HG03135 (cell line): ENCODE data around the gene KCNQ1.

Experiments used
- ATAC-seq: cut with Tn5 transposase; IDR thresholded peaks from one replicate; pipeline ENCODE4 v1.9.1; 2021; ENCODE audit warnings: mild to moderate bottlenecking, moderate library complexity; ENCODE audit not compliant: unreplicated experiment

Gene KCNQ1

DNA sequence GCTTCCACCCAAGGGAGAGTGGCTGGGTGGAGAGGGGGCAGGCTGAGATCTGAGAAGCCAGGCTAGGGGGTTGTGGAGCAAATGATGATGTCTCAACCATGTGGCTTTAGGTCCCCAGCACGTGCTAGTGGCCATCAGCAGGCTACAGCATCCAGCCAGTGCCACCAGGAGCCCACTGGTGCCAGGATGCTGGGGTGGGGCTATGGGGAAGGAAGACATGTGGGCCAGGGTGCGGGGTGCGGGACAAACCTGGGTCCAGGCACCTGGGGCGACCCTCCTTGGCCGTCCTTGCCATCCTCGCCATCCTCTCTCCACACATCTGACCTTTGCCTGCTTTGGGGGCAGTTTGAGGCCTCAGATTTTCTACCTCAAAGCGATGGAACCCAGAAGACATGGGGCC lies 104.3 kb downstream of the KCNQ1 start:
- no peak for ATAC-seq

DNA sequence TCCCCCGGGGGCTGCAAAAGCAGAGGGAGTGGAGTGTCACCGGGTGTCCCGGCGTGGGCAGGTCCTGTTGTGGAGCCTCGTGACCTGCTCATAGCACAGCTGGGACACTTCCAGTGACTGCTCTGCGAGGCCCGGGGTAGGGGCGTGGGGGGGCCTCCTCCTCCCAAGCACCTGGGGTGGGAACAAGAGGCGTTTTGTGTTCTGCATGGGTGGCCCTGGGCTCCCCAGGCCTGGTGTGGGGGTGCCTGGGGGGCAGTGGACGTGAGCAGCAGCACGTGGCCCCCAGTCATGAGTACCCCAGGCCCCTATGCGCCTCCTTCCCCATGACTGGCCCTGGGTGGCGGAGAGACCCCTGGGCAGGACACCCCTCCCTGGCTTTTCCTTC lies 104.7 kb downstream of the KCNQ1 start:
- ATAC-seq = no peak

DNA sequence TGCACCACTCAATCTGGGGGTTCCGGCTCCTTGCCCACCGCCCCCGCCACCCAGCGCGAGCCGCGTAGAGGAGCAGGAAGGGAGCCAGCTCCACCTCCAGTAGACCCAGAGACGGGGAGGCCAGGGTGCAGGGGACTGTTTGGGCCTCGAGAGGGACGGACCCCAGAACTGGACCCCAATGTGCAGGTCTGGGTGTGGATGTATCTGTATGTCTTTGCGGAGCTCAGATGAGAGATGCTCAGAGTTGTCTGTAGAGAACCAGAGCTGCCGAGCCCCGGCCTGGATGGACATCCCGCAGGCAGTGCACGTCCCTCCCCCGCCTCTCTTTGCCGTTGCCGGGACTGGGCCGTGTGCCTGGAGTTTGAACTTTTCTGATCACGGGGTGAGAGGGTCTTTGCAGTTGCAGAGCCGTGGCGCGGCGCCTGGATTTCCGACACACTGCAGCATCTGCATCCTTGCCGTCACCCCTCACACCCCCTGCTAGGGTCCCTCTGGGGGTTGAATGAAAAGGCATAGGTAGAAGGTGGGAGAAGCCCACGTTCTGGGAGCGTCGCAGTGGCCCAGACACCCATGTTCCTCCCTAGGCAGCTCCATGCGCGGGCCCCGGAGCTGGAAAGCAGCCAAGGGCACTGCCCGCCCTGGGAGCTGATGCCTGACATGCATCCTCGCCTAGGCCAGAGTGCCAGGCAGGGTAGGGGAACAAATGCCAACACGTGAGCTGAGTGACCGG lies 105.2 kb downstream of the KCNQ1 start:
- no peak for ATAC-seq

DNA sequence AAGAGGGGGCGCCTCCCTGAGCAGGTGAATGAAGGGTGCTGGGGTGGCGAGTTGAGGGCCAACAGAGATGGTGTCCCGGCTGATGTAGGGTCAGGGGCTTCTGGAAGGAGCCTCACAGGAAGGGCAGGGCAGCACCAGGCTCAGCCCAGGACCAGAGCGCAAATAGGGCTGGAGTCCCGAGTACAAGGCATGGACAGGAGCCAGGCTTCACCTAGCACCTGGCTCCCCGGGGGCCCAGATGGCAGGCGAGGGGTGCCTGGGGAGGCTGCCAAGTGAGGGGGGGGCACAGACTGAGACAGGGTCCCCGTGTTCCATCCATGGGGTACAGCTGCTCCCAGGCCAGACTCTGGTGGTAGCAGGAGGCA lies 105.8 kb downstream of the KCNQ1 start:
- no peak for ATAC-seq

DNA sequence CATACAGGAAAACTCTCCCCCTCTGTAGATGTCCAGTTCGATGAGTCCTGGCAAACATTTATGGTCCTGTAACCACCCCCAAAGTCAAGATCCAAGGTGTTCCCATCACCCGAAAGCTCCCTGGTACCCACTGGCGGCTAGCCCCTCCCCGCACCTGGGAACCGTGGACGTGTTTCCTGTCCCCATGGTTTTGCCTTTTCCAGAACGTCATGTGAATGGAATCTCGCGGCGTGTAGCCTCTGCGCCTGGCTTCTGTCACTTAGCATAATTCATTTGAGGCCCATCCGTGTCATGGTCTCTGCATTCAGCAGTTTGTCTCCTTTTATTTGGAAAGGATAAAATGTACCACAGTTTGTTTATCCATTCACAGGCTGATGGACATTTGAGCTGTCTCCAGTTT lies 106.3 kb downstream of the KCNQ1 start:
- no peak for ATAC-seq

DNA sequence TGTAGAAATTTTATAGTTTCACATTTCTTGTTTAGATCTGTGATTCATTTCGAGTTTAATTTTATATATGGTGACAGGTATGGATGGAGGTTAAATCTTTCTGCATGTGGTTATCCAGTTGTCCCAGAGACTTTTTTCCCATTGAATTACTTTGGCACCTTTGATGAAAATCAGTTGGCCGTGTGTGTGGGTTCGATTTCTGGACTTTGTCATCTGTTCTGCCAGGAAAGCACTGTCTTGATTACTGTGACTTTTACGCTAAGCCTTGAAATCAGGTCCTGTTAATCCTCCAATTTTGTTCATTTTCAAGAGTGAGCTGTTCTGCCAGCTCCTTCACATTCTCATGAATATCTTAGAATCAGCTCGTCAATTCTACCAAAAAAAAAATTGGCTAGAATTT lies 107.4 kb downstream of the KCNQ1 start:
- no peak for ATAC-seq

DNA sequence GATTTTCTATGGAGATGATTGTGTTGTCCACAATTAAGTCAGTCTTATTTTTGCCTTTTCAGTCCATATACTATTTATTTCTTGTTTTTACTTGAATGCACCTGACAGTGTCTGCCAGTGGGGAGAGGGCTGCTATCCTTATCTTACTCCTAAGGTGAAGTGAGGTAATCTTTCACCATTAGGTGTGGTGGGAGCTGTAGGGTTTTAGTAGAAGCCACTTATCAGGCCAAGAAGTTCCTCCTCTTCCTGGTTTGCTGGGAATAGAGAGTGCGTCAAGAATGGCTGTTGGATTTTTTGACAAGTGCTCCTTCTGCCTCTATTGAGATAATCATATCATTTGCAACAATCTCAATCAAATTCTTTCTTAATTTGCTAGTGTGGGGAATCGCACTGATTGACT lies 108.4 kb downstream of the KCNQ1 start:
- no peak for ATAC-seq

DNA sequence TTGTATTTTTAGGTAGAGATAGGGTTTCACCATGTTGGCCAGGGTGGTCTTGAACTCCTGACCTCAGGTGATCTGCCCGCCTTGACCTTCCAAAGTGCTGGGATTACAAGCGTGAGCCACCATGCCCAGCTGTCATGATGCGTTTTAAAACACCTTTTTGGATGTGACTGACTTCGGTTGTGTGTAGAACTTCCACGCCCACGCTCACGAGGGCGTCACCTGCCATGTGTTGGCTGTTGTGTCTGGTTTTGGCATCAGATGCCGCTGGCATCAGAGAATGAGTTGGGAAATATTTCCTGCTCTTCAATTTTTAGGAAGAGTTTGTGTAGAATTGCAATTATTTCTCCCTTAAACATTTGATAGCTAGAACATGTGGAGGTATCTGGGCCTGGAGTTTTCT lies 109.1 kb downstream of the KCNQ1 start:
- no peak for ATAC-seq

DNA sequence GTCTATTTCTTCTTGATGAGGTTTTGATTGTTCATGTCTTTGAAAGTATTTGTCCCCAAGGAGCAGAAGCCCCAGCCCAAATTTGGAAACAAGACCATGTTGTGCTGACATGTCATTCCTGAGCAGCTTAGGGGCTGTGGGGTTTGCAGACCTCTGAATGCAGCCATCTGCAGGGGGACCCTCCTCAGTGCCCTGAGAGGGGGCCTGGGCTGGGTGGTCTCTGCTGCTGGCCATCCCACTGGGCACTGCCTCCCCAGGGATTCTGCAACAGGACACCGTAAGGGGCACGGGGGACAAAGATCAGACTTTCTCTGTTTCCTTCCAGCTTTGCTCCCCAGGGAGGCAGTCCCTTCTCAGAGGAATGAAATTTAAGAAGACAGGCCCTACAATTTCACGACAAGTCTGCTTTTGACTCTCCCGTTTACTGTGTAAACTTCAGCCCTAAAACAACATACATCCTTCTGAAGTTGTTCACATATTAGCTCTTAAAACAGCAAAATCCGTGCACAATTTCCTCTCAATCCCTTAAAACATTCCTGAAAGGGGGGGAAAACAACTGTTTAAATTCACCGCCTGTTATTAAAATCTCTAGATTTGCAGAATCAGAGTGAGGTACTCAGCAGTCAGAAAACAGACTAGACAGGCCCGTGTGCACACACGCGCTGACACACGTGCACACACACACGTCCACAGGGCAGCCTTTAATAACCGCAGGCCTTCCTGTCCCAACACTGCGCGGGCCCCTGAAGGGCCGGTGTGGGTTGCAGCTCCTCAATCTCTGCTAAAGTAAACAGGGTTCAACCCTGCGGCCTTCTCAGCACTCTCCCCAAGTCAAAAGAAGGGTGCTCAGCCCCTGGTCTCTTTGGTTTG lies 109.8 kb downstream of the KCNQ1 start:
- ATAC-seq = no peak

DNA sequence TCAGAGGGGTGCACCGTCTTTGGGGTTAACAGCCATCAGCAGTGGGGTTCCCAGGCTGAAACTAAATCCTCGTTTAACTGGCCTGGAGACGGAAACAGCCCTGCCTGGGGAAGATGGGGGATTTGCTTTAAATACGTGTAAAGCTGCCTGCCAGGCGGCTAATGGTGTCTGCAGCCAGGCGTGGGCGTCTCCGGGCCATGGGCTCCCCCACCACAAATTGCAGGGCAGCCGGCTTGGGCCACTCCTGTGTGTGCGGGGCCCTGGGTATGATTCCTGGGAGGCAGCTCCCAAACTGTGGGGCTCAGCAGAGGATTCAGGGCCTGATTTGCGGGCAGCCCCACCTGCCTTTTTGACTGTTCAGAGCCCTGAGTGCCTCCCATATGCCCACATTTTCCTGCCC lies 110.5 kb downstream of the KCNQ1 start:
- ATAC-seq = no peak

DNA sequence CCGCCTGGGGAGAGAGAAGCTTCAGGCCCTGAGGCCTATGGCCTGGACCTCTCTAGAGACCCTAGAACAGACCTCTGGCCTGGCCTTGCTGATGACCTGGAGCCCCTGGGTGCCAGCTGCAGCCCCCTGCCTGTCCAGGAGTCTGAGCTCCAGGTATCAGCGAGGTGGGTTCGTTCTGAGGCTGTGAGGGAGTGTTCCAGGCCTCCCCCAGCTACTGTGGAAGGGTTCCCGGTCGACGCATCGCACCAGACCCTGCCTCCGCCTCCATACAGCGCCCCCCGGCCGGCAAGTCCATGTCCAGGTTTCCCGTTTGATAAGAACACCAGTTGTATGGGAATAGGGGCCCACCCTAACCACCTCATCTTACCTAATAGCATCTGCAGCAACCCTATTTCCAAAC lies 111.1 kb downstream of the KCNQ1 start:
- no peak for ATAC-seq

DNA sequence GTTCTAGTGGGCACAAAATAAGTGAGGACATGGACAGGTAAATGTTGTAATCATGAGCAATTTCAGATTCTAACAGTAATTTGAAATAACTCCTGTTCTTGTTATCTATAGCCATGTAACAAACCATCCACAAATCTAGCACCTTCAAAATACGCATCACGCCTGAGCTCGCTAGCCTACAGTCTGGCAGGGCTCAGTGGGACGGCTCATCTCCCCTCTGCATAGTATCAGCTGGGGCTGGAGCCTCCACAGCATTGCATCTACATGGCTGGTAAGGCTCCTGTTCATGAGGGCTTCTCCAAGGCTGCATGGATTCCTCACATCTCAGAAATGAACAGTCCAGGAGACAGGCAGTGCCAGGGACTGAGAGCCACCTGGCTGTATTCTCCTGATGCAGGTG lies 112.6 kb downstream of the KCNQ1 start:
- no peak for ATAC-seq

DNA sequence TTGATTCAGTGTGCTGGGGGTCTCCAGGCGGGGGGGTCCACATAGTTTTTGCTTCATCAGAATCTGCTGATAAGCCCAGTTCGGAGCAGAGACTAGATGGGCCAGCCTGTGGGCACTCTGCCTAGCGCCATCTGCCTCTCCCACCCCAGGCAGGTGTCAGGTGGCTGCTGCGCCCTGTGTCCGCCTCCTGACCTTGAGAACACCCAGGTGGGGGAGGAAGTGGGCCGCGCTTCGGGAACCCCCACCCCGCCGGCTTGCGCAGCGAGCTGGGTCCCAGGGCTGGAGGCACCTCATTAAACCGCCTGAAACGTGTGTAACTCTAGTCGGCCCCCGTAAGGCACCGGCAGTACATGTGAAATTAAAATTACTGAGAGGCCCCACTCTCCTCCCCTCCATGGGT lies 113.6 kb downstream of the KCNQ1 start:
- no peak for ATAC-seq

DNA sequence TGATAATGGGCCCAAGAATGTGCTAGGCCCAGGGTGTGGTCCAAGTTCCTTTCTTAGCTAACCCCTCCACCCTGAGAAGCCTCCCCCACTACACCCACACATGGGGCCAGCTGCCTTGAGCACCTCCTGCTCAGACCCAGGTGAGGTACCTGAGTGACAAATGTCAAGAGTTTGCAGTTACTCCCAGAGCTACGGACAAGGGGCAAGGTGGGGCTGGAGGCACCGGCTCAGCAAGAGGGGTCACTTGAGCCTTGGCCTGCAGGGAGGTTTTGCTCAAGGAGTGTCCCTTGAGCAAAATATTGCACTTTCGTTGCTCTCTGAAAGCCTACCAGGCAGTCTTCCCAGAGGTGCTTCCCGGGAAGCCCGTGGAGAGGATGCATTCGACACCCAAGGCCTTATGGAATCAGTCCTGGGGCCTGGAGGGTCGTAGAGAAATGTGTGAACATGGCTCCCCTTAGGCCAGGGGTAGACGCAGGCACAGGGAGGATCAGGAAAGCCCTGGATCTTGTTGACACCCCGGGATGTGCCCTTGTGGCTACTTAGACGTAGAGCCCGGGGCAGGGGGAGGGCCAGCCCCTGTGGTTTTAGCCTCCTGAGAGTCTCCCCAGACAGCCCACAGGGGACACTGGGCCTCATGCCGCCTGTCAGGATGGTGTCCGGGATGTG lies 114.2 kb downstream of the KCNQ1 start:
- ATAC-seq = no peak

DNA sequence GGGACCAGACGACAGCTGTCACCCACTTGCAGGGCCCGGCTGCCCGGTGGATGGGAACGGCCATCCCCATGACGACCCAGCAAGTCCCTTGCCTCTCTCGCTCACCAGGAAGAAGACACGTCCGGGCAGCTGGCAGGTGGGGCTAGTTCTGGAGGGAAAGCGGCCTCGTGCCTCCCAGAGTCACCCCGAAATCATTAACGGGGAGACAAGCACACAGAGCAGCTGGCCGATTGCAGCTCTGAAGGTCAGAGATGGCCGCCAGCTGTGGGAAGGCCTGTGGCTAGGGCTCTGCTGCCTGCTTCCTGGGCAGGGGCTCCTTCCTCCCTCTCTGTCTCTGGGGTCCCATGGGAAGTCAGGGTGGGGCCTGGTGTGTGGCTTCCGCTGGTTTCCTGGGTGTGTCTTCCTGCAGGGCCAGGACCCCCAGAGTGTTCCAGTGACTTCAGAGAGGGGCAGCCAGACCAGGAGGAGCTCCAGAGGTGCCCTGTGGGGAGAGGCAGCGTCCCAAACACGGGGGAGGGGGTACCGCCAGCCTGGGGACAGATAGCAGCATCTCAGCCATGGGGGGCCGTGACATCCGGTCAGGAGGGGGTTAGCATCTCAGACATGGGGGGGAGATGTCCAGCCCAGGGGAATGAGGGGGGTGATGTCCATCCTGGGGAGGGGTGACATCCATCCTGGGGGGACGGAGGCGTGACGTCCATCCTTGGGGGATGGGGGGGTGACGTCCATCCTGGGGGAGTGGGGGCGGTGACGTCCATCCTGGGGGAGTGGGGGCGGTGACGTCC lies 114.9 kb downstream of the KCNQ1 start:
- no peak for ATAC-seq

DNA sequence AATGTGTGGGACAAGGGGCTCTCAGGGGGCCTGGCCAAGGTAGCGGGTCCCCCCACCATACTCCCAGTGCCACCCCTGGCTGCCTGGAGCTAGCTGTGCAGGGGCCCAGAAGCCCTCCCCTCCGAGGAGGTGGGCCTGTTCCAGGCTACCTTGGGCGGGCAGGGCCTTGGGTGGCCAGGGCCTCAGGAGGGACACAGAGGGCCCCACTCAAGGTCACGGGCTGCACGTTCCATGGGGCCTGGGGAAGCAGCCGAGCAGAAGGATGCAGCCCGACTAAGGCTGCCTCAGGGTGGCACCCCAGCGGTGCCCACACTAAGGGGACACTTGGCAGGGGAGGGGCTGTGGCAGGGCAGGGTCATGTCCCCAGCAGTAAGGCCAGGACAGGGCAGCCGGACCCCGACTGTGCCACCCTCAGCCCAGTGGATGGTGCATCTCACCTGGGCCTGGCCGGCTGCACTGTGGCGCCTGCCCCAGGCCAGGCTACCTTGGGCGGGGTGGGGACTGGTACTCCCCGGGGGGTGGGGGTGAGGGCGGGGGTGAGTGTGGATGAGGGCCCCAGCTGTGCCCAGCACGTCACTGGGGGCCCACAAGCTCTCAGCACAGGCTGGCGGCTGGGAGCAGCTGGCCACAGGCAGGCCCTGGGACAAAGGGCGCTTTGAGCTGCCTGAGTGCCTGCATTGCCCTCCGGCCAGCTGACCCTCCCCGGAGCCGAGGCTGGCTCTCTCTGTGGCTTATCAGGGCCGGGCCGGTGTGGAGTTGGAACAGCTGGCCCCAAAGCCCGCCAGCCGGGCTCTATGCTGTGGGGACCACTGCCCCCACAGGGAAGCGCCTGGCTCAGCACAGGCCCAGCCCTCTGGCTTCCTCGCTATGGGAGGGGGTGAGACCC lies 117.1 kb downstream of the KCNQ1 start:
- no peak for ATAC-seq

DNA sequence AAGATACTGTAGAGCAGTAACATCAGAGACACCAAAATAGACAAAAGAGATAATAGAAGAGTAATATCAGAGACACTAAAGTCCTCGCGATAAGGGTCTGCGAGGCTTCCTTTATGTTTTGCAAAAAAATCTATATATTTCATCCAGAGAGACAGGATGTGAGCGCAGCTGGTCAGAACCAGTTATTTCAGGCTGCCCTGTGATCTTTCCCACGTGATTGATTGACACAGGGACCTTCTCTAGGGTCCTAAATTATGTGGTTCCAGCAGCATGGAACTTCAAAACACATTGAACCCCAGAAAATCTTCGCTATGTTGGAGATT lies 118.0 kb downstream of the KCNQ1 start:
- no peak for ATAC-seq

DNA sequence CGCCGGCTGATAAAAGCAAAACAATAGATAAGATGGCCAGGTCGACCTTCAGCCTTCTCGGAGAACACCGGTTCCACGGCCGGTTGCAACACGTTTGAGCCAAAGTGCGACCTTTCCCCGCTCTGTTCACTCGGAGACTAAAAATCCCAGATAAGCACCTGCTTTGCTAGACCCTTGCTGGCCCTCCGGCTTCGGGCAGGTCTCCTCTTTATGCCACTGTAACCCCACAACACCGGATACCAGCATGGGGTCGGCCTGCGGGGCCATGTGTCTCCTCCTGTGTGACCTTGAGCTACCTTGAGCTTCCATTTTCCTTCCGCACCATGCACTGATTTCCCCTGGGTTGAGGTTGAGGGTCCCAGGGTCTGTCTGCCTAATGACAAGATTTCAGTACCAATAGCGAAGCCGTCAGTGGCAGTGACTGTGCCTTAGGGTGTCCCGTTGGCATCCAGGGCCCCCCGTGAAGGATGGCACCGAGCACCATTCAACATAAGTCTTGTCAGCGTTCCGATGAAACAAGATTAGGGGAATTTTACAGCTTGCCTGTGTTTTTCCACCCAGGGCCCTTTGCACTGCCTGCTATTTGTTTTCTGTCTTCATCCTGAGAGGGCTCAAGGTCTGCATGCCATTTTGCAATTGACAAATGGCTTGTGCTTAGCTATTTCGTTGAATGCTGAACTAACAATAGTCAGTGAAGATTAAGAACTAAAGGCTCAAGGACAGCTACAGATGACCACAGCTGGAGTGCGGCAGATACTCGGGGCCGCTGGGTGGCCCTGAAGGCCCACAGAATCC lies 118.6 kb downstream of the KCNQ1 start:
- no peak for ATAC-seq

DNA sequence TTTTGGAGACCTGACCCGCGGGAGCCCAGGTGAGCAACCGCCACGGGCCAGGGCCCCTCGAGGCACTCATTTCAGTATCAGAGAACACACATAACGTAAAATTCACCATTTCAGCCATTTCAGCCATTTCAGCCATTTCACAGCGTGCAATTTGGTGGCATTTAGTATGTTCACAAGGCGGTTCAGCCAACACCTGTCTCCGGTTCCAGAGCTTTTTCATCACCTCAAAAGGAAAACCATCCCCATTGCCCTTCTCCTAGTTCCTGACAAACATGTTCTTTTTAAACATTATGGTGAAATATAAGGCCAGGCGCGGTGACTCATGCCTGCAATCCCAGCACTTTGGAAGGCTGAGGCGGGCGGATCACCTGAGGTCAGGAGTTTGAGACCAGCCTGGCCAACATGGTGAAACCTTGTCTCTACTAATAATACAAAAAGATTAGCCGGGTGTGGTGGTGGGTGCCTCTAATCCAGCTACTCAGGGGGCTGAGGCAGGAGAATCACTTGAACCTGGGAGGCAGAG lies 119.3 kb downstream of the KCNQ1 start:
- ATAC-seq = no peak
